K562 (cell line): ENCODE measurements around the gene GZF1. TPM values are rescaled to one million over a fixed set of nuclear protein-coding genes. Genes with fewer than 3 reads are reported as not detected.

ENCODE experiments used
- ARID1B ChIP-seq: fragments of 450-650 bp; IDR thresholded peaks from 2 replicates; pipeline ENCODE4 v1.6.1; 2016; ENCODE audit warnings: antibody characterized with exemption, mild to moderate bottlenecking, inconsistent platforms
- CHD4 ChIP-seq: fragments of 200-600 bp; sonication (generic); IDR thresholded peaks from 3 replicates; pipeline ENCODE4 v1.6.1; 2012; ENCODE audit warnings: low read depth, mild to moderate bottlenecking, mixed read lengths, low read length, inconsistent platforms; ENCODE audit not compliant: insufficient read depth, insufficient replicate concordance, poor library complexity, severe bottlenecking
- CREB3 ChIP-seq: fragments of 450-650 bp; conservative IDR thresholded peaks from 2 replicates; pipeline ENCODE4 v1.6.1; 2016; ENCODE audit warnings: missing genetic modification characterization, low read depth, mild to moderate bottlenecking, missing compliant biosample characterization, moderate library complexity
- CREM ChIP-seq: IDR thresholded peaks from 2 replicates; pipeline ENCODE4 v1.6.1; 2014; ENCODE audit warnings: antibody characterized with exemption, low read depth
- EP300 ChIP-seq: IDR thresholded peaks from 2 replicates; pipeline ENCODE4 v1.6.1; 2012; ENCODE audit warnings: low read length, improper control_type of control experiment
- ERF ChIP-seq: fragments of 450-650 bp; formaldehyde crosslinking; IDR thresholded peaks from 2 replicates; pipeline ENCODE4 v1.4.0; 2020; ENCODE audit warnings: mild to moderate bottlenecking, mixed read lengths
- FOXP4 ChIP-seq: sonication (generic); formaldehyde crosslinking; IDR thresholded peaks from 2 replicates; pipeline ENCODE4 v1.8.0; 2022; ENCODE audit warnings: mild to moderate bottlenecking, missing genetic modification reagents, borderline replicate concordance
- ILF3 ChIP-seq: fragments of 450-650 bp; IDR thresholded peaks from 2 replicates; pipeline ENCODE4 v1.6.1; 2018; ENCODE audit warnings: antibody characterized with exemption, mild to moderate bottlenecking, moderate library complexity, borderline replicate concordance
- NCOR1 ChIP-seq: fragments of 450-650 bp; IDR thresholded peaks from 2 replicates; pipeline ENCODE4 v1.6.1; 2016; ENCODE audit warnings: mild to moderate bottlenecking, moderate library complexity
- SPI1 ChIP-seq: IDR thresholded peaks from 2 replicates; pipeline ENCODE4 v1.6.1; 2011; ENCODE audit warnings: low read depth, low read length, control low read depth, borderline replicate concordance
- TFE3 ChIP-seq: fragments of 450-650 bp; formaldehyde crosslinking; IDR thresholded peaks from 2 replicates; pipeline ENCODE4 v1.4.0; 2020; ENCODE audit warnings: mild to moderate bottlenecking, mixed read lengths
- YBX1 ChIP-seq: fragments of 450-650 bp; IDR thresholded peaks from 2 replicates; pipeline ENCODE4 v1.7.1; 2016; ENCODE audit warnings: mild to moderate bottlenecking
- ZBTB8A ChIP-seq: fragments of 450-650 bp; IDR thresholded peaks from 2 replicates; pipeline ENCODE4 v1.6.1; 2018; ENCODE audit warnings: mild to moderate bottlenecking, moderate library complexity; ENCODE audit not compliant: partially characterized antibody
- ZMIZ1 ChIP-seq, 2 experiments: fragments of 150-350 bp in 1 of 2; IDR thresholded peaks; 2 replicates each; pipeline ENCODE4 v1.6.1; 2012 to 2016; ENCODE audit warnings: low read depth in 2 of 2, low read length in 2 of 2, mild to moderate bottlenecking in 1 of 2, moderate library complexity in 1 of 2
- ZNF140 ChIP-seq: fragments of 250-450 bp; sonication (Bioruptor Pico); IDR thresholded peaks from 2 replicates; pipeline ENCODE4 v1.8.0; 2021; ENCODE audit warnings: moderate library complexity, mild to moderate bottlenecking, inconsistent platforms
- ZNF655 ChIP-seq: fragments of 250-450 bp; sonication (Bioruptor Pico); IDR thresholded peaks from 2 replicates; pipeline ENCODE4 v1.5.0; 2021
- ZSCAN32 ChIP-seq: fragments of 450-650 bp; formaldehyde crosslinking; IDR thresholded peaks from 2 replicates; pipeline ENCODE4 v1.4.0; 2020; ENCODE audit warnings: mild to moderate bottlenecking, moderate library complexity
- polyA plus RNA-seq, 8 experiments: library from polyadenylated mRNA; depleted of rRNA in 4 of 8; stranded (reverse) in 5 of 8; unstranded in 3 of 8; fragments of >200 nt; fragmentation: Nextera tagmentation in 2 of 8; fragmentation: Illumina TruSeq in 1 of 8; extraction: Ambion mirVana in 2 of 8; extraction: Trizol in 1 of 8; gene quantifications; 2 replicates each; pipeline versions ENCODE4 v1.2.1 to v1.2.3, GENCODE V29; 2011 to 2014; ENCODE audit warnings: inconsistent platforms in 1 of 8, missing spikeins in 1 of 8
- total RNA-seq, 7 experiments: library from RNA; depleted of rRNA in 6 of 7; stranded (reverse); fragments of >200 nt in 6 of 7; fragmentation: Illumina TruSeq in 2 of 7; extraction: Trizol in 2 of 7; gene quantifications; 2 replicates each; pipeline versions ENCODE4 v1.2.1 to v1.2.3, GENCODE V29; 2011 to 2021; ENCODE audit warnings: low replicate concordance in 1 of 7

GZF1 gene
- total and polyA plus RNA-seq, 9 of the 15 experiments (the other 6 are each of a cell fraction or from before 2014, with no cell fraction given) = 1.2 to 15.7 (median 7.4) TPM

GRCh38 chr20:23331450-23332350 is 30.3 kb upstream of the GZF1 start (continued):
- TF ChIP-seq CHD4 (no peak), TFE3 (no peak), CREB3 (tag) (no peak), FOXP4 (CRISPR knock-in tag) (no peak), ZNF140 (CRISPR knock-in tag) (no peak), YBX1 (no peak), ERF (CRISPR knock-in tag) (no peak), ARID1B (peak; percentile 78), ILF3 (no peak), NCOR1 (peak; percentile 52), ZBTB8A (no peak), CREM (no peak), ZMIZ1 (IDR thresholded peaks at IDR 0.05; ENCODE audit: low read depth in 2 of 2, low read length in 2 of 2) (no peak), ZNF655 (no peak), SPI1 (peak; percentile 34; the same call in 1 of the 2 replicates), EP300 (peak; percentile 46), ZSCAN32 (CRISPR knock-in tag) (no peak)
